Measurements from ENCODE around the gene BPIFB6. TPM values are rescaled to one million over a fixed set of nuclear protein-coding genes. Genes with fewer than 3 reads are reported as not detected.

BPIFB6 gene
- total and polyA plus RNA-seq, 10 of the 15 experiments (the other 5 are each of a cell fraction or from before 2014, with no cell fraction given): not detected

DNA sequence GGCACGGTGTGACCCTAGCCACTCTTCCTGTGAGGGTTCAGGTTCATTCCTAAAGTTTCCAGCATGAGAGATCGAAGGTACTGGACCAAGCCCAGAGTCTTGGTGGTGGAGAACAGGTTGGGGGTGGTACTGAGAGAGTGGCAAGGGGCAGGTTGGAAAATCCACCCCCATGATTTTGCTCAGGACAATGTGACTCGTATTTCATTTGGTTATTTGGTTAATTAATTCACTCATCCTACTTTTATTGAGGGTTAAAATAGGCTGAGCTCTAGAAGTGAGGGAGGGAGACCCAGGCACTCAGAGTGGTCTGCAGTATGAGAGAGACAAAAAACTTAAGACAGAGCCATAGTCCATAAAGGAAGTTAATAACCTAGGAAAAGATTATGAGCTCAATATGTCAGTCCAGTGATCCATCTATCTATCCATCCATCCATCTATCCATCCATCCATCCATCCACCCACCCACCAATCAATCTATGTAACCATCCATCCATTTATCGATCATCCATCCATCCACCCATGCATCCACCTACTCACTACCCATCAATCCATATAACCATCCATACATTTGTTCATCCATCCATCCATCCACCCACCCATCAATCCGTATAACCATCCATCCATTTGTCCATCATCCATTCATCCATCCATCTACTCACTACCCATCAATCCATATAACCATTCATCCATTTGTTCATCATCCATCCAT is 6.7 kb upstream of the BPIFB6 start (continued):
- TF ChIP-seq, protein P1, sequence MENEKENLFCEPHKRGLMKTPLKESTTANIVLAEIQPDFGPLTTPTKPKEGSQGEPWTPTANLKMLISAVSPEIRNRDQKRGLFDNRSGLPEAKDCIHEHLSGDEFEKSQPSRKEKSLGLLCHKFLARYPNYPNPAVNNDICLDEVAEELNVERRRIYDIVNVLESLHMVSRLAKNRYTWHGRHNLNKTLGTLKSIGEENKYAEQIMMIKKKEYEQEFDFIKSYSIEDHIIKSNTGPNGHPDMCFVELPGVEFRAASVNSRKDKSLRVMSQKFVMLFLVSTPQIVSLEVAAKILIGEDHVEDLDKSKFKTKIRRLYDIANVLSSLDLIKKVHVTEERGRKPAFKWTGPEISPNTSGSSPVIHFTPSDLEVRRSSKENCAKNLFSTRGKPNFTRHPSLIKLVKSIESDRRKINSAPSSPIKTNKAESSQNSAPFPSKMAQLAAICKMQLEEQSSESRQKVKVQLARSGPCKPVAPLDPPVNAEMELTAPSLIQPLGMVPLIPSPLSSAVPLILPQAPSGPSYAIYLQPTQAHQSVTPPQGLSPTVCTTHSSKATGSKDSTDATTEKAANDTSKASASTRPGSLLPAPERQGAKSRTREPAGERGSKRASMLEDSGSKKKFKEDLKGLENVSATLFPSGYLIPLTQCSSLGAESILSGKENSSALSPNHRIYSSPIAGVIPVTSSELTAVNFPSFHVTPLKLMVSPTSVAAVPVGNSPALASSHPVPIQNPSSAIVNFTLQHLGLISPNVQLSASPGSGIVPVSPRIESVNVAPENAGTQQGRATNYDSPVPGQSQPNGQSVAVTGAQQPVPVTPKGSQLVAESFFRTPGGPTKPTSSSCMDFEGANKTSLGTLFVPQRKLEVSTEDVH (IDR thresholded peaks at IDR 0.05; ENCODE audit: low read depth, partially characterized antibody): no peak

DNA sequence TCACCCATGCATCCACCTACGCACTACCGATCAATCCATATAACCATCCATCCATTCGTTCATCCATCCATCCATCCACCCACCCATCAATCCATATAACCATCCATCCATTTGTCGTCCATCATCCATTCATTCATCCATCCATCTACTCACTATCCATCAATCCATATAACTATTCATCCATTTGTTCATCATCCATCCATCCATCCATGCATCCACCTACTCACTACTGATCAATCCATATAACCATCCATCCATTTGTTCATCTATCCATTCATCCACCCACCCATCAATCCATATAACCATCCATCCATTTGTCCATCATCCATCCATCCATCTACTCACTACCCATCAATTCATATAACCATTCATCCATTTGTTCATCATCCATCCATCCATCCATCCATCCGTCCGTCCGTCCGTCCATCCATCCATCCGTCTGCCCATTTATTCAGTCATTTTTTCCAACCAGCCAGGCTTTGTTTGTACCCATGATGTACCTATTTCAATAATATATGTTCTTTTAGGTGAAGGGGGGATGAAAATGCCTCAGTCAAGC is 6.1 kb upstream of the BPIFB6 start:
- no peak for ATAC-seq
- Histone ChIP-seq H3K27ac (ENCODE audit: control insufficient read depth, insufficient read depth) (no peak overlapping the region), H3K4me2 (ENCODE audit: control insufficient read depth, insufficient read depth) (no peak overlapping the region), H4K20me1 (ENCODE audit: control insufficient read depth, insufficient read depth) (no peaks in the 10 kb centered on the region), H3K79me2 (ENCODE audit: control insufficient read depth, insufficient read depth, low read length) (no peaks in the 10 kb centered on the region), H3K4me1 (ENCODE audit: control insufficient read depth, insufficient read depth, low read length) (peaks cover 3% of the 10 kb centered on the region), H3K9ac (ENCODE audit: control insufficient read depth, insufficient read depth, low read length) (no peak overlapping the region), H3K27me3 (replicated peaks in 1 of 2; ENCODE audit: control insufficient read depth in 2 of 2, insufficient read depth in 2 of 2, low read length in 1 of 2) (no peaks in the 10 kb centered on the region; a peak in 1 of 4 replicates), H3K4me3 (no peak overlapping the region), H2AFZ (ENCODE audit: control insufficient read depth, low read depth, low read length) (no peak overlapping the region), H3K36me3 (ENCODE audit: control insufficient read depth in 2 of 2, insufficient read depth in 2 of 2, low read length in 1 of 2) (no peaks in the 10 kb centered on the region), H3K9me3 (replicated peaks; ENCODE audit: control insufficient read depth, insufficient read depth, low read length) (no peaks in the 10 kb centered on the region)
- DNase-seq (ENCODE audit: low read depth, low spot score): no peak
- intact Hi-C loops (cut with micrococcal nuclease; ENCODE audit: unreplicated experiment) (no loop called here), in situ Hi-C loops (cut with MboI) (no loop called here)
- ChIA-PET RAD21 (ENCODE audit: unreplicated experiment) (no interaction called here), SMC1A (ENCODE audit: uncharacterized antibody, unreplicated experiment) (no interaction called here), CTCF (no interaction called here), POLR2A (no interaction called here)
- 38% methylated on average over 9 of the region's 9 CpGs for WGBS (ENCODE audit: insufficient coverage, insufficient replicate concordance, low lambda C conversion rate, missing lambda C conversion rate)
- BruUV-seq (replicated peaks): no TSS peak
- FAIRE-seq: no peak
- no peak for TF ChIP-seq CBX5 (IDR thresholded peaks at IDR 0.05; ENCODE audit: low read depth)
- TF ChIP-seq JUNB (IDR thresholded peaks at IDR 0.05): no peak
- TF ChIP-seq ZBED1 (IDR thresholded peaks at IDR 0.05; ENCODE audit: borderline replicate concordance): no peak
- TF ChIP-seq SMAD1 (IDR thresholded peaks at IDR 0.05; ENCODE audit: low read depth, partially characterized antibody): no peak
- no peak for TF ChIP-seq JUND (IDR thresholded peaks at IDR 0.05; ENCODE audit: low read depth, low read length)
- TF ChIP-seq MYB (IDR thresholded peaks at IDR 0.05; ENCODE audit: borderline replicate concordance, low read depth, low read length): no peak
- TF ChIP-seq EP300 (IDR thresholded peaks at IDR 0.05; ENCODE audit: borderline replicate concordance in 1 of 2, control insufficient read depth in 1 of 2, low read depth in 2 of 2, low read length in 2 of 2): no peak
- no peak for TF ChIP-seq RELA (IDR thresholded peaks at IDR 0.05; ENCODE audit: borderline replicate concordance, partially characterized antibody)
- TF ChIP-seq HDGF (IDR thresholded peaks at IDR 0.05): no peak
- TF ChIP-seq EGR1 (IDR thresholded peaks at IDR 0.05; ENCODE audit: borderline replicate concordance in 1 of 2, low read depth in 2 of 2, low read length in 2 of 2): no peak
- TF ChIP-seq, protein P2, sequence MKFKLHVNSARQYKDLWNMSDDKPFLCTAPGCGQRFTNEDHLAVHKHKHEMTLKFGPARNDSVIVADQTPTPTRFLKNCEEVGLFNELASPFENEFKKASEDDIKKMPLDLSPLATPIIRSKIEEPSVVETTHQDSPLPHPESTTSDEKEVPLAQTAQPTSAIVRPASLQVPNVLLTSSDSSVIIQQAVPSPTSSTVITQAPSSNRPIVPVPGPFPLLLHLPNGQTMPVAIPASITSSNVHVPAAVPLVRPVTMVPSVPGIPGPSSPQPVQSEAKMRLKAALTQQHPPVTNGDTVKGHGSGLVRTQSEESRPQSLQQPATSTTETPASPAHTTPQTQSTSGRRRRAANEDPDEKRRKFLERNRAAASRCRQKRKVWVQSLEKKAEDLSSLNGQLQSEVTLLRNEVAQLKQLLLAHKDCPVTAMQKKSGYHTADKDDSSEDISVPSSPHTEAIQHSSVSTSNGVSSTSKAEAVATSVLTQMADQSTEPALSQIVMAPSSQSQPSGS (IDR thresholded peaks at IDR 0.05; ENCODE audit: low read length): no peak
- TF ChIP-seq, protein P3, sequence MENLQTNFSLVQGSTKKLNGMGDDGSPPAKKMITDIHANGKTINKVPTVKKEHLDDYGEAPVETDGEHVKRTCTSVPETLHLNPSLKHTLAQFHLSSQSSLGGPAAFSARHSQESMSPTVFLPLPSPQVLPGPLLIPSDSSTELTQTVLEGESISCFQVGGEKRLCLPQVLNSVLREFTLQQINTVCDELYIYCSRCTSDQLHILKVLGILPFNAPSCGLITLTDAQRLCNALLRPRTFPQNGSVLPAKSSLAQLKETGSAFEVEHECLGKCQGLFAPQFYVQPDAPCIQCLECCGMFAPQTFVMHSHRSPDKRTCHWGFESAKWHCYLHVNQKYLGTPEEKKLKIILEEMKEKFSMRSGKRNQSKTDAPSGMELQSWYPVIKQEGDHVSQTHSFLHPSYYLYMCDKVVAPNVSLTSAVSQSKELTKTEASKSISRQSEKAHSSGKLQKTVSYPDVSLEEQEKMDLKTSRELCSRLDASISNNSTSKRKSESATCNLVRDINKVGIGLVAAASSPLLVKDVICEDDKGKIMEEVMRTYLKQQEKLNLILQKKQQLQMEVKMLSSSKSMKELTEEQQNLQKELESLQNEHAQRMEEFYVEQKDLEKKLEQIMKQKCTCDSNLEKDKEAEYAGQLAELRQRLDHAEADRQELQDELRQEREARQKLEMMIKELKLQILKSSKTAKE (IDR thresholded peaks at IDR 0.05; ENCODE audit: low read depth, poor library complexity, severe bottlenecking): no peak

Data from GM12878 (cell line).